Esophagus squamous epithelium (tissue), 5 donors: ENCODE data around the gene EHF. TPM values are rescaled to one million over a fixed set of nuclear protein-coding genes. Genes with fewer than 3 reads are reported as not detected.

Source experiments
- DNase-seq: peaks from one replicate; lab custom pipeline; 2025; lab: John Stamatoyannopoulos, UW
- H3K27ac ChIP-seq, 4 donors: fragments of 200-600 bp; sonication (generic); one replicate each; pipeline ENCODE4 v1.5.1; 2016 to 2019; ENCODE audit warnings: mild to moderate bottlenecking in 1 of 4
- H3K27me3 ChIP-seq, 4 donors: fragments of 200-600 bp; sonication (generic); 1 replicate in 3 of 4; 2 replicates in 1 of 4; pipeline versions ENCODE4 v1.5.1 to v1.6.0; 2017 to 2021; ENCODE audit warnings: antibody characterized with exemption in 1 of 4
- H3K36me3 ChIP-seq, 3 donors: fragments of 200-600 bp; sonication (generic); one replicate each; pipeline ENCODE4 v1.5.1; 2016 to 2019
- H3K4me1 ChIP-seq, 3 donors: fragments of 200-600 bp; sonication (generic); one replicate each; pipeline ENCODE4 v1.5.1; 2017 to 2019
- H3K4me3 ChIP-seq, 4 donors: fragments of 200-600 bp; sonication (generic); 1 replicate in 3 of 4; 2 replicates in 1 of 4; pipeline ENCODE4 v1.5.1; 2016 to 2019; ENCODE audit warnings: mild to moderate bottlenecking in 2 of 4, moderate library complexity in 1 of 4
- H3K9me3 ChIP-seq, 3 donors: fragments of 200-600 bp; sonication (generic); one replicate each; pipeline ENCODE4 v1.5.1; 2016 to 2019
- CTCF ChIP-seq, 6 experiments: fragments of 450-650 bp in 4 of 6; fragments of 200-600 bp in 2 of 6; sonication (generic) in 2 of 6; IDR thresholded peaks; one replicate each; pipeline ENCODE4 v1.5.1; 2016 to 2019; ENCODE audit warnings: antibody characterized with exemption in 6 of 6, mild to moderate bottlenecking in 4 of 6, moderate library complexity in 4 of 6
- POLR2A ChIP-seq, 4 donors: fragments of 450-650 bp; IDR thresholded peaks; one replicate each; pipeline ENCODE4 v1.6.1; 2017; ENCODE audit warnings: antibody characterized with exemption in 4 of 4, mild to moderate bottlenecking in 4 of 4, moderate library complexity in 3 of 4
- whole genome bisulfite sequencing, 2 donors: methylation state at CpG; one replicate each; pipeline ENCODE4 v1.1.5; 2018; 5-methylcytosine and 5-hydroxymethylcytosine counted together
- intact Hi-C: fragments of 100-400 bp; cut with DNase I; formaldehyde crosslinking; loops from one replicate; pipeline ENCODE4 v1.15.0; 2022
- total RNA-seq, 4 donors: library from RNA; depleted of rRNA; stranded (reverse); fragments of >200 nt; gene quantifications; one replicate each; pipeline ENCODE4 v1.1.0, GENCODE V29; 2016
- donor health status: DM: yes; HTN: yes; CAD: no.

Gene EHF
- total RNA-seq, 4 donors from 2014 or later: 265 to 388 (median 325) TPM

GRCh38 chr11:34613552-34614056 lies 7.3 kb upstream of the EHF start:
- DNase-seq: no peak
- no peaks in the 10 kb centered on the region for H3K27me3 ChIP-seq
- 24 to 39% methylated on average over 2 of the region's 2 CpGs for WGBS, 2 donors
- H3K36me3 ChIP-seq: no peaks in the 10 kb centered on the region
- H3K27ac ChIP-seq: no peak overlapping the region
- TF ChIP-seq CTCF (IDR thresholded peaks at IDR 0.05): no peak
- TF ChIP-seq POLR2A (IDR thresholded peaks at IDR 0.05): no peak
- intact Hi-C loops: no loop called here
- H3K4me1 ChIP-seq: peaks cover 7 to 67% (median 9%) of the 10 kb centered on the region in 3 donors
- H3K9me3 ChIP-seq: no peaks in the 10 kb centered on the region
- no peak overlapping the region for H3K4me3 ChIP-seq

GRCh38 chr11:34614344-34615104 lies 6.4 kb upstream of the EHF start:
- Histone ChIP-seq H3K4me3 (no peak overlapping the region), H3K36me3 (no peaks in the 10 kb centered on the region), H3K27me3 (no peaks in the 10 kb centered on the region), H3K27ac (no peak overlapping the region), H3K9me3 (no peaks in the 10 kb centered on the region), H3K4me1 (peaks cover 11 to 66% (median 12%) of the 10 kb centered on the region in 3 donors)
- 45 to 49% methylated on average over 5 of the region's 5 CpGs for WGBS, 2 donors
- intact Hi-C loops: no loop called here
- no peak for TF ChIP-seq POLR2A (IDR thresholded peaks at IDR 0.05)
- no peak for TF ChIP-seq CTCF (IDR thresholded peaks at IDR 0.05)
- DNase-seq: no peak

GRCh38 chr11:34616086-34616485 lies 4.8 kb upstream of the EHF start:
- Histone ChIP-seq H3K9me3 (no peaks in the 10 kb centered on the region), H3K27me3 (no peaks in the 10 kb centered on the region), H3K4me3 (no peak overlapping the region), H3K4me1 (peaks cover 9 to 61% (median 12%) of the 10 kb centered on the region in 3 donors), H3K36me3 (no peaks in the 10 kb centered on the region), H3K27ac (no peak overlapping the region)
- DNase-seq: no peak
- 57 to 94% methylated on average over 1 of the region's 1 CpG for WGBS, 2 donors
- TF ChIP-seq POLR2A (IDR thresholded peaks at IDR 0.05) (no peak), CTCF (IDR thresholded peaks at IDR 0.05) (no peak)
- intact Hi-C loops: no loop called here

GRCh38 chr11:34616830-34617504 lies 3.9 kb upstream of the EHF start:
- Histone ChIP-seq H3K9me3 (no peaks in the 10 kb centered on the region), H3K27me3 (no peaks in the 10 kb centered on the region), H3K27ac (no peak overlapping the region), H3K4me3 (no peak overlapping the region), H3K4me1 (peaks cover 7 to 52% (median 12%) of the 10 kb centered on the region in 3 donors), H3K36me3 (no peaks in the 10 kb centered on the region)
- TF ChIP-seq POLR2A (IDR thresholded peaks at IDR 0.05) (no peak), CTCF (IDR thresholded peaks at IDR 0.05) (no peak)
- intact Hi-C loops: no loop called here
- DNase-seq: no peak
- 68 to 69% methylated on average over 6 of the region's 7 CpGs for WGBS, 2 donors

- H3K27me3 ChIP-seq: no peaks in the 10 kb centered on the region
- DNase-seq: no peak
- intact Hi-C loops: no loop called here
- H3K27ac ChIP-seq: no peak overlapping the region
- H3K4me1 ChIP-seq: peaks cover 5 to 39% (median 7%) of the 10 kb centered on the region in 3 donors
- no peaks in the 10 kb centered on the region for H3K9me3 ChIP-seq
- no peaks in the 10 kb centered on the region for H3K36me3 ChIP-seq
- WGBS, 2 donors: 90 to 100% methylated on average over 2 of the region's 2 CpGs
- H3K4me3 ChIP-seq: no peak overlapping the region
- TF ChIP-seq POLR2A (IDR thresholded peaks at IDR 0.05) (no peak), CTCF (IDR thresholded peaks at IDR 0.05) (no peak)
Measured at GRCh38 chr11:34618406-34618805, 2.5 kb upstream of the EHF start.
